GM18907 (cell line): ENCODE data around the gene ARHGAP40.

Source experiments
- ATAC-seq: cut with Tn5 transposase; IDR thresholded peaks from one replicate; pipeline ENCODE4 v1.9.1; 2021; ENCODE audit warnings: mild to moderate bottlenecking, moderate library complexity; ENCODE audit not compliant: unreplicated experiment

Gene ARHGAP40

GRCh38 chr20:38649275-38649891 lies 47.8 kb downstream of the ARHGAP40 start:
- no peak for ATAC-seq

DNA sequence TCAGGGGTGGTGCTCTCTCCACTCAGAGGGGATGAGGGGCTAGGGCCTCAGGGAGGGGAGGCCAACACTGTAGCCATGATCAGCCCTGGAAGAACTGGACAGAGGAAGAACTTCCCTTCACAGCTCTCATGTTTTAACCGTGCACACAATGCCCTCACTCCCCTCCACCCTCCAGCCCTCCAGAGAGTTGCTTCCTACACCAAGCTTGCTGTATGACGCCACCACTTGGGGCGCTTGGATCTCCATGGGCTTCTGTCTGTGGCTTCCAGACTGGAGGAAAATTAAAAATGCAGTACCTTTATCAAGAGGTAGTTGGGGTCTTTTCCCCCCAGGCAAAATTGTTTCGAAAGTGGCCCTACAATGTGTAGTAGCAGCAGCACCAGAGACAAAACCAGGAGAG lies 48.4 kb downstream of the ARHGAP40 start:
- no peak for ATAC-seq

DNA sequence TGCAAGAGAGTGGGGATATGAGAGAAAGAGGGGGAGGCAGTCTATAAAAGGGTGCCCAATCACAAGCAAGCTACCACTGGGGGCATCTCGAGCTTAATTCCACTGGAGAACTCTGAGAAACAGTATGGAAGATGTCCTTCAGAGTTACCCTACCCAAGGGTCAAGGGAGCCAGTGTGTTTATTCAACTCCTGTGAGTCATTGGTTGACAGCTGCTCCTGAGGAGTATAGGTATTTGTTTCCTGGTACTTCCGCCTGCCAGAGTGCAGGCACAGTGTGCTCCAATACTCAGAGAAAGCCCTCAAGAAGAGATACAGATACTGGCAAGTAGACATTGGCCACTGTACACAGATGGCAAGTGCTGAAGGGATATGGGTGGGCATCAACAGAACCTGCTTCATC lies 49.5 kb downstream of the ARHGAP40 start:
- ATAC-seq = no peak

DNA sequence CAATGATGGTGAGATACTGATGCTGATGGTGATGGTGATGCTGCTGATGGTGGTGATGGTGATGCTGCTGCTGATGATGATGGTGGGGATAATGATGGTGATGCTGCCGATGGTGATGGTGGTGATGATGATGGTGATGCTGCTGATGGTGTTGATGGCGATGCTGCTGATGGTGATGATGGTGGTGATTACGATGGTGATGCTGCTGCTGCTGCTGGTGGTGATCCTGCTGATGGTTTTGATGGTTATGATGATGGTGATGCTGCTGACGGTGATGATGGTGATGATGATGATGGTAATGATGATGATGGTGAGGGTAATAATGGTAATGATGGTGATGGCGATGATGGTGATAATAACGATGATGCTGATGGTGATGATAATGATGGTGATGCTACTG lies 50.0 kb downstream of the ARHGAP40 start:
- ATAC-seq = no peak

DNA sequence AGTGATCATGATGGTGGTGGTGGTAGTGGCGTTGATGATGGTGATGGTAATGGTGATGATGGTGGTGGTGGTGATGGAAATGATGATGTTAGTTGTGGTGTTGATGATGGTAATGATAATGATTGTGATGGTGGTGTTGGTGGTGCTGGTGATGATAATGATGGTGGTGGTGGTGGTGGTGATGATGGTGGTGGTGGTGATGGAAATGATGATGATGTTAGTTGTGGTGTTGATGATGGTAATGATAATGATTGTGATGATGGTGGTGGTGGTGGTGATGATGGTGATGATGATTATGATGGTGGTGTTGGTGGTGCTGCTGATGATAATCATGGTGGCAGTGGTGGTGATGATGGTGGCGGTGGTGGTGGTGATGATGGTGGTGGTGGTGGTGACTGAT lies 51.4 kb downstream of the ARHGAP40 start:
- no peak for ATAC-seq

- no peak for ATAC-seq
Measured at GRCh38 chr20:38657390-38657789, 55.8 kb downstream of the ARHGAP40 start.

DNA sequence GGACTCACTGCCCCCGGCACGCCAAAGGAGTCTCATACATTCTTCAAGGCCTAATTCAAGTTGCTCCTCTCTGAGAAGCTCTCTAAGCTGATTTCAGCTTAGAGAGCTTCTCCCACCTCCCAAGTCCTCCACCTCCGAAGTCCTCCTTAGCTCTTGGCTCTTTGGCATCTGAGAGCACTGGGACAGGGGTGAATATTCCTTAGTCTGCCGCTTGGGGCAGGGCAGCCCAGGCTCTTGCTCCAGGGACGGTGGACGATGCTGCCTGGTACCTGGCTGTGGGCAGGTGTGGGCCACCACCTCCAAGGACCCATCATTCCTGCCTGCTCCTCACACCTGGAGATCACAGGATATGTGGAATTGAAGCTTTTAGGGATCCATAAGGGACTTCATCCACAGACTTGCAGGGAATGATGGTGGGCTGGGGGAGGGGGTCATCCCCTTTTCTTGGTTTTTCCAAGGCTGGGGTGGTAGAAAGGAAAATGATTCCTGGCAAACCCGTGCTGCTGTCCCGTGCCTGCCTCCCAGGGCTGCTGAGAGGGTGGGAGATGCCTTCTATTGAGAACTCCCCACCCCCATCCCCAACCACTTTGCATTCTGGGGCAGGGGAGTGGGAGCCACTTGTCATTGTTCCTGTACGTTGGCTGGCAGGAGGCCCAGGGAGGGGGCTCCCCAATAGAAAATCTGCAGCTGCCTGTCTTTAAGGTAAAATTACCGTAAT lies 57.4 kb downstream of the ARHGAP40 start:
- ATAC-seq = no peak

GRCh38 chr20:38659597-38659880 lies 57.9 kb downstream of the ARHGAP40 start:
- no peak for ATAC-seq

DNA sequence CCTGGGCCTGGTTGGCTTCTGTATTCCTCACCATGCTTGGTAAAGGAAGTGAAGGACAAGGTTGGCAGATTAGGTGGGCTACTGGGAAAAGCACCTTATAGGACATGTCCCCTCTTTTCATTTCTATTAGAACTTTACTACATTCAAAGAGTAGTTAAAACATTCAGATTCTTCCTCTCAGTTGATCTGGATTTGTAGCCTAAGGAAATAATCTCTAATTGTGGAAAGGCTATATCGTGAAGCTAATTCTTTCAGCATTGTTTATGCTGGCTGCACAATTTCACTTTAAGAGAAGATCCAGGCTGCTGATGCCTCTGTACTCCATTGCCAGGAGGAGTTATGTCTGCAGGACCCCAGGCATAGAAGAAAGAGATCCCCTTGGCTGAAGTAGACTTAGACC lies 58.8 kb downstream of the ARHGAP40 start:
- ATAC-seq = no peak

DNA sequence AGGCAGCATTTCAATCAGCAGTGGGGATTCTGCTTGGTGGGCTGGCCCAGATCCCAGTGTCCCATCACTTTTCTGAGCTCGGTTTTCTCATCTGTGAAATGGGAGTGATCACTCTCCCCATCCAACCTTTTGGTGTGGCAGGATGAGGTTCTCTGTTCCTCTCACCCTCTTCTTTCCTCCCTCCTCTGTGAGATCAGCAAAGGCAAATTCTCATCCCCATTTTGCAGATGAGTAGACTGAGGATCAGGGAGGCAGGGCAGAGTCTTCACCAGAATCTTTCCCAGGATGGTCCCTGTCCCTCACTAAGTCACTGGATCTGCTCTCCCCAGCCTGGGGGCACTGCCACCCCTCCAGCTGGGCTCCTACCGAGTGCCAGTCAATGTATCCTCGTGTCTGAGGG lies 62.1 kb downstream of the ARHGAP40 start:
- ATAC-seq = no peak

DNA sequence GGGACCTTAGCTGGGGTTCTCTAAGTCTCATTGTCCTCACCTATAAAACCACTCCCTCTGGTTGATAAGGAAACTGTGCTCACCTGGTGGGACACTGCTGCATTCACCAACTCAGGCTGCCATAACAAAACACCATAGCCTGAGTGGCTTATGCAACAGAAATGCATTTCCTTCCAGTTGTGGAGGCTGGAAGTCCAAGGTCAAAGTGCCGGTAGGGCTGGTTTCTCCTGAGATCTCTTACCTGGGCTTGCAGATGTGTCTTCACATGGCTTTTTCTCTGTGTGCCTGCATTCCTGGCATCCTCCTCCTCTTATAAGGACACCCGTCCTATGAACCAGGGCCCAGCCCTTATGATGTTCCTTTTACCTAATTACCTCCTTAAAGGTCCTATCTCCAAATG lies 62.7 kb downstream of the ARHGAP40 start:
- no peak for ATAC-seq

GRCh38 chr20:38665094-38665493 lies 63.5 kb downstream of the ARHGAP40 start:
- no peak for ATAC-seq

- no peak for ATAC-seq
Measured at GRCh38 chr20:38665506-38666285, 64.1 kb downstream of the ARHGAP40 start.

DNA sequence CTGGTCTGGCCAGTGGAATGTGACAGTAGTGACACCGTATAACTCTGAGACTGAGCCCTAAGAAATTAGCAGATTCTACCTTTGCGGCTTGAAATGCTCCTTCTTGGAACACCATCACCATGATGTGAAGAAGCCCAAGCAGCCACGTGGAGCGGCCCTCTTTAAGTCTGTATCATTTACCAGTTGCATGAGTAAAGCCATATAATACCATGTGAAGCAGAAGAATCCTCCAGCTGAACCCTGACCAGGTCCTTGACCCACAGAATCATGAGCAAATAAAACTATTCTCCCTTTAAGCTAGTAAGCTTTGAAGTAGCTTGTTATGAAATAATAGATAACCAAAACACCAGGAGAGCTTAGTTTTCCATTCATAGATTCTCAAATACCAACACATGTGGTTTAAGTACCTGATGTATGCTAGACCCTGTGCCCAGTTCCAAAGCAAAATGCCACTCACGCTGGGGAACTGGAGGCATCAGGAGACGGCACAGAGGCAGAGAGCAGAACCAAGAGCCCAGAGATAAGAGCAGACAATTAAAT lies 65.9 kb downstream of the ARHGAP40 start:
- no peak for ATAC-seq

DNA sequence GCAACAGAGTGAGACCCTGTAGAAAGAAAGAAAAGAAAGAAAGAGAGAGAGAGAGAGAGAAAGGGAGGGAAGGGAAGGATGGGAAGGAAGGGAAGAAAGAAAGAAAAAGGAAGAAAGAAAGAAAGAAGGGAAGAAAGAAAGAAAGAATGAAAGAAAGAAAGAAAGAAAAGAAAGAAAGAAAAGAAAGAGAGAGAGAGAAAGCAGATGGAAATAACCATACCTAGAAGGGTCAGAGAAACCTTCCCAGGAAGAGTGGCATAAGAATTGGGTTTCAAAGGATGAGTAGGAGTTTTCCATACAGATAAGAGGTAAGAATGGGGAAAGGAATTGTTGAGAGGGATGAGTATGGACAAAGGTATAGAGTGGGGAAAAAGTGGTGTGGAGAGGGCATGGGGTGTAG lies 68.1 kb downstream of the ARHGAP40 start:
- ATAC-seq = no peak

DNA sequence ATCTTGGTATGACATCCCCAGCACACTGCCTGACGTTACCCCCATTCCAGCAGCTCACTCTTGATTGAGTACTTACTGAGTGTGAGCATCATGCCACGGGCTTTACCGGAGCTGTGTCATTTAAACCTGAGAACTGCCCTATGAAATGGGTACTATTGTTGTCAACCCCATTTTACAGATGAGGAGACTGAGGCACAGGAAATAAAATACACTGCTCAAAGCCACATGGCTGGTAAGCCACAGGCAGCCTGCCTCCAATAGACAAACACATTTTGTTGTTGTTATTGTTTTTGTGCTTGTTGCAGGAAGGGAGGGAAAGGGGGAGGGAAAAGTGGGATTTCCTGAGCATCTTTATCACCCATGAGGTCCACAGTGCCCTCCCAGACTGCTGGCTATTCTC lies 69.2 kb downstream of the ARHGAP40 start:
- ATAC-seq = no peak

GRCh38 chr20:38671186-38671585 lies 69.6 kb downstream of the ARHGAP40 start:
- no peak for ATAC-seq

DNA sequence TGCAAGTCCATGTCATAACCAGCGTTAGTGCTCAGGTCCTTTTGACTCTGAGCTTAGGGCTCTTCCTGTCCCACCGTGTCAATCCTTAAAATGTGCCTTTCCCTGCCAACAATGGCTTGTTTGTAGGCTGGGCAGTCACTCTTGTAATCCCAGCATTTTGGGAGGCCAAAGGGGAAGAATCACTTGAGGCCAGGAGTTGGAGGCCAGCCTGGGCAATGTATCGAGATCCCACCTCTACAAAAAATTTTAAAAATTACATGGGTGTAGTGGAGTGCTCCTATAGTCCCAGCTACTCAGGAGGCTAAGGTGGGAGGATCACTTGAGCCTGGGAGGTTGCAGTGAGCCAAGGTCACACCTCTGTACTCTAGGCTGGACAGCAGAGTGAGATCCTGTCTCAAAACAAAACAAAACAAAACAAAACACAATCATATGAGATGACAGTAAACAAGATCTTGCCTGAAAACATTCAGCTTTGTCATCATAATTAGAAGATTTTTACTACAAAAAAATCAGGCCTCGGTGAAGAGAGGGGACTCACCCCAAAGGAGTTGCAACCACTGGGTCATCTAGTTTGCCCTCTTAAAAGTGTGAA lies 70.2 kb downstream of the ARHGAP40 start:
- ATAC-seq = no peak

DNA sequence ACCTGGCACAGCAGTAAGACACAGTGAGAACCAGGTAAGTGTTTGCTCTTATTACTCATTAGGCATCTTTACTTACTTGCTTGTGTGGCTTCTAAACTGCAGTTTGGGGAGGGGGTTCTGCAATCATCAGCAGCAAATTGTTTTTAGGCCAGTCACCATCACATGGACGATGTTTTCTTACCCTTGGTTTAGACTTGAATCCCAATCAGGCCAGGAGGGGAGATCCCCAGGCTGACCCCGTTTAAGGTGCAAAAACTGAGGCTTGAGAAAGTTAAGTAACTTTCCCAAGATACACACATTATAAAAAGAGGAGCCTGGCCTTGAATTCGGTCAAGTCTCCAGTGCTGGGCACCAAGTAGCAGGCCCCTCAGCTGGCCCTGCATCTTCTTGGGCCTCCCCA lies 70.9 kb downstream of the ARHGAP40 start:
- ATAC-seq = no peak

DNA sequence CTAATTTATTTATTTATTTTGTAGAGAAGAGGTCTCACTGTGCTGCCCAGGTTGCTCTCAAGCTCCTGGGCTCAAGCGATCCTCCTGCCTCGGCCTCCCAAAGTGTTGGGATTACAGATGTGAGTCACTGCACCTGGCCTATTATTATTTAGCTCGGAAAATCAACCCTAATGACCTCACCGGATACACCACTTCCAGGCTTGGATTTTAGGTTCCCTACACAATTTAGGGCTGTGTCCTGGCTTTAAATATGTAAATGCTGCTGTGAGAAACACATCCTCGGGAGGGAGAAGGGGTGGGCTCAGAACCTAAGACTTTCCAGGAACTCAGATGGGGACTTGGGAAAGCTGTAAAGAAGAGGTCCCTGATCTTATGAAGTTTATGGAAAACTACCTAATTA lies 71.7 kb downstream of the ARHGAP40 start:
- no peak for ATAC-seq

- peak; percentile 17 for ATAC-seq
Measured at GRCh38 chr20:38673725-38674091, 72.1 kb downstream of the ARHGAP40 start.
